Heart left ventricle (tissue), 16 donors: ENCODE measurements around the gene PLCB1. TPM values are rescaled to one million over a fixed set of nuclear protein-coding genes. Genes with fewer than 3 reads are reported as not detected.

Experiments
- ATAC-seq, 4 donors: fragments of 200-7000 bp; cut with Tn5 transposase; one replicate each; pipeline ENCODE4 v1.9.1; 2020 to 2022; ENCODE audit warnings: moderate library complexity in 4 of 4, mild to moderate bottlenecking in 3 of 4, moderate number of reproducible peaks in 1 of 4
- DNase-seq, 5 donors: peaks; one replicate each; pipeline ENCODE4 v3.0.0-alpha.2; 2020
- H3K27ac ChIP-seq, 12 donors: fragments of 200-600 bp; sonication (generic) in 4 of 12; one replicate each; pipeline versions ENCODE4 v1.5.0 to v1.8.0; 2016 to 2022; ENCODE audit warnings: mild to moderate bottlenecking in 2 of 12
- H3K27me3 ChIP-seq, 9 donors: fragments of 200-600 bp; sonication (generic) in 2 of 9; one replicate each; pipeline versions ENCODE4 v1.5.1 to v1.8.0; 2016 to 2022; ENCODE audit warnings: mild to moderate bottlenecking in 3 of 9
- H3K36me3 ChIP-seq, 9 donors: fragments of 200-600 bp; sonication (generic) in 2 of 9; one replicate each; pipeline versions ENCODE4 v1.5.0 to v1.8.0; 2018 to 2022; ENCODE audit warnings: mild to moderate bottlenecking in 2 of 9
- H3K4me1 ChIP-seq, 12 donors: fragments of 200-600 bp; sonication (generic) in 4 of 12; one replicate each; pipeline versions ENCODE4 v1.5.0 to v1.8.0; 2016 to 2022; ENCODE audit warnings: mild to moderate bottlenecking in 3 of 12
- H3K4me3 ChIP-seq, 12 donors: fragments of 200-600 bp; sonication (generic) in 4 of 12; one replicate each; pipeline versions ENCODE4 v1.5.0 to v1.8.0; 2017 to 2022; ENCODE audit warnings: mild to moderate bottlenecking in 9 of 12, moderate library complexity in 4 of 12
- H3K9me3 ChIP-seq, 12 donors: fragments of 200-600 bp; sonication (generic) in 4 of 12; one replicate each; pipeline versions ENCODE4 v1.5.0 to v1.8.0; 2016 to 2022; ENCODE audit warnings: mild to moderate bottlenecking in 1 of 12
- POLR2A ChIP-seq, 2 donors: fragments of 450-650 bp; IDR thresholded peaks; one replicate each; pipeline ENCODE4 v1.6.1; 2017; ENCODE audit warnings: antibody characterized with exemption in 2 of 2, mild to moderate bottlenecking in 2 of 2, moderate library complexity in 2 of 2
- WGBS, 4 donors: extraction: QIAGEN DNeasy Blood & Tissue Kit in 2 of 4; methylation state at CpG; one replicate each; pipeline versions ENCODE4 v1.1.5 to v1.1.7; 2013 to 2018; 5-methylcytosine and 5-hydroxymethylcytosine counted together
- intact Hi-C, 10 donors: fragments of 100-400 bp; cut with DNase I; formaldehyde crosslinking; loops; one replicate each; pipeline versions ENCODE4 v1.11.1 to v1.14.2; 2022
- polyA plus RNA-seq, 2 donors: library from polyadenylated mRNA; stranded (reverse); fragments of 200-250 nt; gene quantifications; one replicate each; pipeline ENCODE4 v1.2.3, GENCODE V29; 2013
- total RNA-seq, 9 donors: library from RNA; depleted of rRNA in 2 of 9; stranded (reverse); fragments of >200 nt in 2 of 9; fragmentation: NEBNext Ultra II Directional in 3 of 9; extraction: Animal tissue kit (Norgen Biotek cat#: 25700) in 3 of 9; gene quantifications; one replicate each; pipeline versions ENCODE4 v1.1.0 to v1.2.4, GENCODE V29; 2016 to 2023
- TF ChIP-seq, protein P1 (sequence below), 12 donors: fragments of 200-600 bp; sonication (generic) in 4 of 12; IDR thresholded peaks; one replicate each; pipeline versions ENCODE4 v1.5.0 to v1.8.0; 2018 to 2022; ENCODE audit warnings: antibody characterized with exemption in 12 of 12, mild to moderate bottlenecking in 5 of 12
- donor health status: ischemic (EF 13 %, LVEDD 7.1; RV severe dilation, severe dysfunction).
- donor health status: healthy with polysubstance abuse.
- donor health status: DM: no; HTN: yes; CAD: no.
- donor health status: DM: no; HTN: no; CAD: no.
- donor health status: ischemic (EF 25% LVEDD 6.9; RV normal size, moderate dysfunction).
- donor health status: ischemic (EF 25% LVEDD 5.7; RV mildly dilated, moderate dysfunction).
- donor health status: healthy.
- donor health status: DM: yes; HTN: yes; CAD: no.
- donor health status: ischemic (EF 35%, LVEDD 5.7; RV mildly dilated, moderate dysfunction).
- donor health status: nonischemic (EF 11% LVEDD 7.7; RV severe dilation, severe dysfunction).
- donor health status: DM: yes; HTN: yes; CAD: no.
- donor health status: PGD.
- donor health status: ischemic (EF 29% LVEDD 5.4; RV normal size, mild dysfunction).
- donor health status: nonischemic (EF 23%, LVEDD 6.1; RV moderate dilation, normal function).

PLCB1 gene
- total and polyA plus RNA-seq, 11 donors, result 2.5 to 12.1 (median 7.4) TPM

DNA sequence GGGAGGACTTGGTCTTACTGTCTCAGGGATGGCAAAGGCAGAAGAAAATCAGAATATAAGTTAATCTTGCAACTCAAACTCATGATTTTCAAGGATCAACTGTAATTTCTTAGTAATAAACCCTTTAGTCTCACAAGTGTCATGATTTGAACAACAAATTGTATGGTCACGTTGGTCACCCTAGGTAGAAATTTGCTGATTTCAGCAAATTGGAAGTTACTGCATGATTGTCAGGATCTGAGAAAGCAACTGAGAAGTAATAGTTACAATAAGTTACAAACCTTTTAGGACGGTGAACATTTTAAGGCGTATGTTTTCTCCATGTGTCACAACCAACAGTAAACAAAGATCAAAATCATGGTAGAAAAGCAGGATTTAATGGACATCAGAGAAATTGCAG lies 375.2 kb downstream of the PLCB1 start:
- no peak overlapping the region for H3K4me3 ChIP-seq
- no peaks in the 10 kb centered on the region for H3K9me3 ChIP-seq
- intact Hi-C loops, result loop anchor here in 1 of 10 donors (10.0 kb wide), 1 partner anchor 72 kb away; no protein-coding TSS in a partner anchor
- WGBS, 4 donors, result 90 to 97% (median 94%) methylated on average over 3 of the region's 3 CpGs
- H3K4me1 ChIP-seq, result peaks cover 0 to 9% (median 0%) of the 10 kb centered on the region in 12 donors
- no peak for DNase-seq
- no peaks in the 10 kb centered on the region for H3K27me3 ChIP-seq
- H3K27ac ChIP-seq, result no peak overlapping the region
- TF ChIP-seq POLR2A (IDR thresholded peaks at IDR 0.05), result no peak
- TF ChIP-seq, protein P1, sequence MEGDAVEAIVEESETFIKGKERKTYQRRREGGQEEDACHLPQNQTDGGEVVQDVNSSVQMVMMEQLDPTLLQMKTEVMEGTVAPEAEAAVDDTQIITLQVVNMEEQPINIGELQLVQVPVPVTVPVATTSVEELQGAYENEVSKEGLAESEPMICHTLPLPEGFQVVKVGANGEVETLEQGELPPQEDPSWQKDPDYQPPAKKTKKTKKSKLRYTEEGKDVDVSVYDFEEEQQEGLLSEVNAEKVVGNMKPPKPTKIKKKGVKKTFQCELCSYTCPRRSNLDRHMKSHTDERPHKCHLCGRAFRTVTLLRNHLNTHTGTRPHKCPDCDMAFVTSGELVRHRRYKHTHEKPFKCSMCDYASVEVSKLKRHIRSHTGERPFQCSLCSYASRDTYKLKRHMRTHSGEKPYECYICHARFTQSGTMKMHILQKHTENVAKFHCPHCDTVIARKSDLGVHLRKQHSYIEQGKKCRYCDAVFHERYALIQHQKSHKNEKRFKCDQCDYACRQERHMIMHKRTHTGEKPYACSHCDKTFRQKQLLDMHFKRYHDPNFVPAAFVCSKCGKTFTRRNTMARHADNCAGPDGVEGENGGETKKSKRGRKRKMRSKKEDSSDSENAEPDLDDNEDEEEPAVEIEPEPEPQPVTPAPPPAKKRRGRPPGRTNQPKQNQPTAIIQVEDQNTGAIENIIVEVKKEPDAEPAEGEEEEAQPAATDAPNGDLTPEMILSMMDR (IDR thresholded peaks at IDR 0.05), result no peak
- no peak for ATAC-seq
- H3K36me3 ChIP-seq, result no peaks in the 10 kb centered on the region

DNA sequence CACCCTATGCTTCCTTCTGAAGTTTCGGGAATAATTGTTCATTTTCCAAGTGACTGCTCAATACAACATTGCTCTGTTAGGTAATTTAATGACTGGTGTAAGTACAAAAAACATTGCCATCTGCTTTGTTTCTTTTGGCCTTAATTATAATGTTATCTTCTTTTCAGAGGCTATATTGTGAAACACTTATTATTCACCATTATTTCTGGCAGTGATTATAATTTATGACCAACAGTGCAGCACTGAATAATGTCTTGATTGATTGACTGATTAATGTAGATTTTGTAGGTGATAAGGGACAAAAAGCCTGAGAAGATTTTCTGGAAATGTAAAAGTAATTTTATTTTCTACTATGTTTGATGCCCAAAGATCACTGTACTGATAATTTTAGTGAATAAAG lies 377.7 kb downstream of the PLCB1 start:
- H3K36me3 ChIP-seq, result no peaks in the 10 kb centered on the region
- no peaks in the 10 kb centered on the region for H3K9me3 ChIP-seq
- peak in 1 of 4 donors; percentile 63 for ATAC-seq
- H3K4me1 ChIP-seq, result peaks cover 0 to 9% (median 0%) of the 10 kb centered on the region in 12 donors
- no peaks in the 10 kb centered on the region for H3K27me3 ChIP-seq
- H3K27ac ChIP-seq, result no peak overlapping the region
- TF ChIP-seq, protein P1 (IDR thresholded peaks at IDR 0.05), result no peak
- no peak for TF ChIP-seq POLR2A (IDR thresholded peaks at IDR 0.05)
- WGBS, 4 donors, result 75 to 81% (median 78%) methylated on average over 1 of the region's 1 CpG
- intact Hi-C loops, result loop anchor here in 1 of 10 donors (10.0 kb wide), 1 partner anchor 75 kb away; no protein-coding TSS in a partner anchor
- H3K4me3 ChIP-seq, result no peak overlapping the region
- DNase-seq, result no peak

DNA sequence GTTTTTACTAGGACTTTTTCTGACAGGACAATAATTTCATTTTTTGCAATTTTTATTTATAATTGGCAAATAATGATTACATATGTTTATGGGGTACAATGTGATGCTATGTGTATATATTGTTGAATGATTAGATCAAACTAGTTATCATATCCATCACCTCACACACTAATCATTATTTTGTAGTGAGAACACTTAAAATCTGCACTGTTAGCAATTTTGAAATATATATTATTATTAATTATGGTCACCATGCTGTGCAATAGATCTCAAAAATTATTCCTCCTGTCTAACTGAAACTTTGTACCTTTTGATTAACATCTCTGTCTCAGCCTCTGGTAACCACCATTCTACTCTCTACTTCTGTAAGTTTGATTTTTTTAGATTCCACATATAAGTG lies 378.7 kb downstream of the PLCB1 start:
- intact Hi-C loops, result no loop called here
- TF ChIP-seq POLR2A (IDR thresholded peaks at IDR 0.05), result no peak
- TF ChIP-seq, protein P1 (IDR thresholded peaks at IDR 0.05), result no peak
- no peaks in the 10 kb centered on the region for H3K36me3 ChIP-seq
- ATAC-seq (no peak), DNase-seq (no peak)
- no peaks in the 10 kb centered on the region for H3K27me3 ChIP-seq
- no peak overlapping the region for H3K27ac ChIP-seq
- peaks cover 0 to 4% (median 0%) of the 10 kb centered on the region in 12 donors for H3K4me1 ChIP-seq
- no peak overlapping the region for H3K4me3 ChIP-seq
- H3K9me3 ChIP-seq, result no peaks in the 10 kb centered on the region

DNA sequence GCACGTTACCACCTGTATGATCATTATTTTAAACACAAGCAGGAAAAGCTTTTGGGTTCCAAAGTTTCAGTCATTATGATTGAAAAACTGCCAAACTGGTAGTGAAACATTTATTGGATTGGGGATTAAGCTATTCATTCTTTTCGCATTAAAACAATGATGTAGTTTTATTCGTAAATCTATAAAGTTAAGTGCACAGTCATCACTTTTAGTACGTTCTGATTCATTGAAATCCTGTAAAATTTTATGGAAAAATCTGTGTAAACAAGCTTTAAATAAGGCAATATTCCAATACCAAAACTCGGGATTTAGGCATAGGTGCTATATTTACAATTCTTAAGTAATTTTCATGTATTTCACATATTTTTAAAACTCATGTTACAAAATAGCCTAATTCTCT lies 379.9 kb downstream of the PLCB1 start:
- TF ChIP-seq, protein P1 (IDR thresholded peaks at IDR 0.05), result no peak
- TF ChIP-seq POLR2A (IDR thresholded peaks at IDR 0.05), result no peak

More for the DNA sequence above, 379.9 kb downstream of the PLCB1 start:
- no peak for ATAC-seq
- H3K27ac ChIP-seq, result no peak overlapping the region
- no peak for DNase-seq
- peaks cover 0 to 4% (median 0%) of the 10 kb centered on the region in 12 donors for H3K4me1 ChIP-seq
- H3K4me3 ChIP-seq, result no peak overlapping the region
- H3K9me3 ChIP-seq, result no peaks in the 10 kb centered on the region
- intact Hi-C loops, result no loop called here
- no peaks in the 10 kb centered on the region for H3K27me3 ChIP-seq
- H3K36me3 ChIP-seq, result no peaks in the 10 kb centered on the region
- 89 to 97% (median 92%) methylated on average over 5 of the region's 5 CpGs for WGBS, 4 donors
